CD4-positive, alpha-beta T cell treated with Interleukin-10 for 1 hour (primary cell): ENCODE data around the gene MPP3.
"Not testable (repeated sequence)": the region's sequence is repeated elsewhere in the genome, so short reads cannot be mapped to it uniquely, and the experiment has no call there.

Experiments used
- DNase-seq: peaks from one replicate; pipeline ENCODE4 v3.0.0-alpha.2; 2020

The MPP3 gene

DNA sequence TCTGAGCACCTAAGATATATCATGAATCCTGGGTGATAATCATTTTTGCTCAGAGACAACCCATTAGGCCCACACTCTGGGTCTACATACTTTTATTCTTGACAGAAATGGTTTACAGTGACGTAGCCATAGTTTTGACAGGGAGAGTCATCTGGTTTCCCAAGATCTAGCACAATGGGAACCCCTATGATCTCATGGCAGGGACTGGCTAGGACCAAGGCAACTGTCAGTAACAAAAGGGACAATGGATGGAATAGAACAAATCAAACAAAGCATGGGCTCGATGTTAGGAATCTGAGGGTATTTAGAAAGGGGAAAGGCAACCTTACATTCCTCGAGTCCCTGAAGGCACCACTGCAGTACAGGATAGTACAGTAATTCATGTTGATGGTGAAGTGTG lies 32.2 kb downstream of the MPP3 start:
- DNase-seq, result no peak

DNA sequence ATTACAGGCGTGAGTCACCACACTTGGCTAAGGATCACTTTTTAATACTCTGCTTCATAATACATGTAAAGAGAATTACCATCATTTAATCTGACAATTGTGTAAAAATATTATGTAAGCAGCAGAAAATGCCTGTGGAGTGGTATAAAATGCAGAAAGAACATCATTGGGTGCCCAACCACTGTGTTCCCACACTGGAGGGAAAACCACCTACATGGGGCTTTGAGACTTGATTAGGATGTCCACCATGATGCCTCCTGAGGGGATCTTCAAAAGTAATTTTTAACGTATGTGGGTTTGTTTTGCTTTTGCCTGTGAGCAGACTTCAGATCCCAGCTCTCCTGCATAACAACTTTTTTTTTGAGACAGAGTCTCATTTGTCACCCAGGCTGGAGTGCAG lies 33.9 kb downstream of the MPP3 start:
- DNase-seq, result no peak

DNA sequence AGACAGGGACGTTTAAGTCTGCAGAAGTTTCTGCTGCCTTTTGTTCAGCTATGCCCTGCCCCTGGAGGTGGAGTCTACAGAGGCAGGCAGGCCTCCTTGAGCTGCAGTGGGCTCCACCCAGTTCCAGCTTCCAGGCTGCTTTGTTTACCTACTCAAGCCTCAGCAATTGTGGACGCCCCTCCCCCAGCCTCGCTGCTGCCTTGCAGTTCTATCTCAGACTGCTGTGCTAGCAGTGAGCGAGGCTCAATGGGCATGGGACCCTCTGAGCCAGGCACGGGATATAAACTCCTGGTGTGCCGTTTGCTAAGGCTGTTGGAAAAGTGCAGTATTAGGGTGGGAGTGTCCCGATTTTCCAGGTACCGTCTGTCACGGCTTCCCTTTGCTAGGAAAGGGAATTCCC lies 34.9 kb downstream of the MPP3 start:
- not testable (repeated sequence) for DNase-seq

DNA sequence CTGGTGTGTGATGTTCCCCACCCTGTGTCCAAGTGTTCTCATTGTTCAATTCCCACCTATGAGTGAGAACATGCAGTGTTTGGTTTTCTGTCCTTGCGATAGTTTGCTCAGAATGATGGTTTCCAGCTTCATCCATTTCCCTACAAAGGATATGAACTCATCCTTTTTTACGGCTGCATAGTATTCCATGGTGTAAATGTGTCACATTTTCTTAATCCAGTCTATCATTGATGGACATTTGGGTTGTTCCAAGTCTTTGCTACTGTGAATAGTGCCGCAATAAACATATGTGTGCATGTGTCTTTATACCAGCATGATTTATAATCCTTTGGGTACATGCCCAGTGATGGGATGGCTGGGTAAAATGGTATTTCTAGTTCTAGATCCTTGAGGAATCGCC lies 40.3 kb downstream of the MPP3 start:
- not testable (repeated sequence) for DNase-seq

DNA sequence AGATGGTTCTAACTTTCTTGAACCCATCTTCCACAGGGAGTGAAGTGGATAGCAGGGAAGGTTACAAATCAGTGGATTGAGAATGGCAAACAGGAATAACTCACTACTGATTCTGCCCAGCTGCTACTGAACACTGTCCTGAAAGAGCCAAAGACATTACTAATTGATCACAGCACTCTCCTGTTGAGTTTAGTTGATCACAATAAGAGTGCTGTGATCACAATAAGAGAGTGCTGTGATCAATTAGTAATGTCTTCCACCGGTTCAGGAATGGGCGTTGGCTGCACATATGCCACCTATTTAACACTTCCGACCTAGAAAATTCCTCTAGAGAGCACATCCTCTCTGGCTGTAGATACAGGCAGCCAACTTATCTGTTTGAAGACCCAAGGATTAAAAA lies 41.4 kb downstream of the MPP3 start:
- DNase-seq, result peak; percentile 21

DNA sequence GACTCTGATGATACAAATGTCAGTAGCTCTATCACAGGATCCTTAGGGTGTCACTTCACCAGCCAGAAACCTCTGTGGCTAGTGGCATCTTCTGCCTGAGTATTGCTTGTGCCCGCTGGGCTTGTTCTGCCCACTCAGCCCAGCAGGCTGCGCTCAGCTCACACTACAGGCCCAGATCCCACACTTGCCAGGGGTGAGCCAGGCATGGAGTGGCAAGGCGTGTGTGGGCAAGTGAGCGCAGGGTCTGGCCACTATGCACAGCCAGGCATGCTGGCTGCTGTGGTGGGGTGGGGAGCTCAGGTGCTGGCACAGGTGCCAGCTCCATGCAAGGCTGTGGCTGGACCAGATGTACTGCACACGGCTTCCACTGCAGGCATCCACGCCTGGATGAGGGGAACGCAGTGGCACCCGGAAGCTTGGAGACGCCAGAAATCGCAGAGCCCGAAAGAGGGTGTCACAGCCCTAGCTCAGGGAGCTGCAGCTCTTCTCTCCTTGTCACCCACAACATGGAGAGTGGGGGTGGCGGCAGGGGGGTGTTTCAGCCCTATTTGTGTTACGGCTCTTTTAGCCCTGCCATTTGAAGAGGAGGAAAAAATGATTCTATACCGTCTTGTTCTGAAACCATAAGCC lies 42.5 kb downstream of the MPP3 start:
- no peak for DNase-seq

DNA sequence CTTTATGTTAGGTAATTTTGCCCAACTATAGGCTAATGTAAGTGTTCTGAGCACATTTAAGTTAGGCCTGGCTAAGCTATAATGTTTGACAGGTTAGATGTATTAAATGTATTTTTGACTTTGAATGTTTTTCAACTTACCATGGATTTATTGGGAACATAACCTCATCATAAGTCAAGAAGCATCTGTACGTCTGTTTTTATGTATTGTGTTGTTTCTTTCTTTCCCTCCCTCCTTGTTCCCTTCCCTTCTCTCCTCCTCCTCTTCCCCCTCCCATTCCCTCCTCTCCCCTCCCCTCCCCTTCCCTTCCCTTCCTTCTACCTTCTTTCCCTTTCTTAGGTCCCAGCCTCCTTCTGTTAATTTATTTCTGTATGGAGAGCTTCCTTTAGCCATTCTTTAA lies 43.5 kb downstream of the MPP3 start:
- DNase-seq, result no peak

DNA sequence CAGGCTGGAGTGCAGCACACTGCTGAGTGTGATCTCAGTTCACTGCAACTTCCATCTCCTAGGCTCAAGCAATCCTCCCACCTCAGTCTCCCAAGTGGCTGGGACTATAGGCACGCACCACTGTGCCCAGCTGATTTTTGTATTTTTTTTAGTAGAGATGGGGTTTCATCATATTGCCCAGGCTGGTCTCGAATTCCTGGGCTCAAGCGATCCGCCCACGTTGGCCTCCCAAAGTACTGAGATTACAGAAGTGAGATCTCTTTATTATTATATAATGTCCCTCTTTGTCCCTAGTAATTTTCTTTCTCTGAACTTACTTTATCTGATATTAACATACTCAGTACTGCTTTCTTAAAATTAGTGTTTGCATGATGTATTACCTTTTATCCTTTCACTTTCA lies 44.4 kb downstream of the MPP3 start:
- no peak for DNase-seq

DNA sequence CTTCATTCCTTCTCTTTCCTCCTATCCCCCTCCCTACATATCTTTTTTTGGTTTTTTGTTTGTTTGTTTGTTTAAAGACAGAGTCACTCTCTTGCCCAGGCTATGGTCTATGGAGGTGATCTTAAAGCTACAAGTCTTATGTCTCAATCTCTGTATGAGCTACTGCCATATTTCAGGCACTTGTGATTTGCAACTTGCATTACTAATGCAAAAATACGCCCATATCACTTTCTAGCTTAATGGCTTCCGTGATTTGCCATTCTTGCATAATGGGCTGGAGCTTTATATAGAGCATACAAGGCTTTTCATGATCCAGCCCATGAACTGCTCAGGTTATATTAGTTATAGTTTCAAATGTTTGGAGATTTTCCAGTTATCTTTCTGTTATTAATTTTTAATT lies 45.2 kb downstream of the MPP3 start:
- no peak for DNase-seq

DNA sequence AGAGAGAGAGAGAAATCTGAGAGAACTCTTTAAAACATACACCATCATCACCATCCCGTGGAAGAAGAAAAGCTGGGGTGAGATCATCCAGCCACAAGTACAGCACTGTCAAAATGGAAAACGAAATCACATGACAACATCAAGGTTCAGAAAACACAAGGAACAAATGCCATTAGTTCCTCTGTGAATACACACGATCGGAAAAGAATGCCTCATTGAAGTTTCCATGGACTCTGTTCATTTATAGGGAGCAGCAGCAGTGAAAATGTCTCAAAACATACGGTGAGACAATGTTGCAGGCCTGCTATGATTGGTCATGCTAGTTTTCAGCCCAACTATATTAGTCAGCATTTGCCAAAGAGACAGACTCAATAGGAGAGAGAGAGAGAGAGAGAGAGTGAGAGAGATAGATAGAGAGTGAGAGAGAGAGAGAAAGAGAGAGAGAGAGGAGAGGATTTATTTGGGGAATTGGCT lies 48.3 kb downstream of the MPP3 start:
- DNase-seq, result no peak

DNA sequence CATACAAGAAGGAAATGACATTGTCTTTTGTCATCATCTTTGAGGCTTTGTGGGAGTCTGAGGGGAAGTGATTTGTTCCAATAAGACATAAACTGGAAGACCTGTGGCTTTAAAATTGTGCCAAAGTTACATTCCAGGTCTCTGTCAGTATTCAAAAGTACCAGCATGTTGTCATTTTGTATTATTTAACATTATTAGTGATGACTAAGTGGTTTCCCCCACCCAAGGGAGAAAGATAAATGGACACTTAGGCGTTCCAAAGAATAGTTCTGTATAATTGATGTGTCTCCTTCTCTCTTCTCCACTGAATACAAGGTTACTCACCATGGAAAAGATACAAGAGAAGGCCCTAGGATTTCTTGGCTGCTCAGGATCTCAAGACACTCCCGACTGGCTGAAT lies 48.9 kb downstream of the MPP3 start:
- DNase-seq, result no peak

DNA sequence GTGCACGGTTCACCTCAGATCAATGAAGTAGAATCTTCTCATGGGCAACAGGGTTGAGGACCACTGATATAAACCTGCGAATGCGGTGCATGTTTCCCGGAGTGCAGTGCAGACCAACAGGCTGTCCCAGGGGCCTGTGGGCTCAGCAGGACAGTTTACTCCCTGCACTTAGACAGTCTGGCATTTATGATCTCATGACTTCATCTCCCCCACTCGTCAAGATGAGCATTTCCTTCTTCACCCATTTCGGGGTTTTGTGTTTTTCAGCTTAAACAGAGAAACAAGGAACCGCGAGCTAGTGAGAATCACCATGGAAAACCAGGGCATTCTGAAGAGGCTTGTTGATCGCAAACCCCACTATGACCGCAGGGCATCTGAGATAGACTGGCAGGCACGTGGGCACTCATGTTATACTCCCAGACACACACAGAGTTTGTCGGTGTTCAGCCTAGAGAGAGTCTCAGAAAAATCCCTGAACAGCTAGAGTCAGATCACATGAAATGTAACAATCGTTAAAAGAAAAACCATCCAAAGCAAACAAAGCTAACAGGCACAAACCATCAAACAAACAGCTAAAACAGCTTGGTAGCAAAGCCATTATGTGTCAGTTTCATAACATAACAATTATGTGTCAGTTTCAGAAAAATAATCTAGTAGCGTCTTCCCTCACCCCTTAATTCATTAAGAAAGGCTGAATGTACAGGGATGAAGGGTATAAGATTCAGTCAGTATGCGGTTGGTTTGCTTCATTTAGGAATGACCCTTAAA lies 49.8 kb downstream of the MPP3 start:
- no peak for DNase-seq

DNA sequence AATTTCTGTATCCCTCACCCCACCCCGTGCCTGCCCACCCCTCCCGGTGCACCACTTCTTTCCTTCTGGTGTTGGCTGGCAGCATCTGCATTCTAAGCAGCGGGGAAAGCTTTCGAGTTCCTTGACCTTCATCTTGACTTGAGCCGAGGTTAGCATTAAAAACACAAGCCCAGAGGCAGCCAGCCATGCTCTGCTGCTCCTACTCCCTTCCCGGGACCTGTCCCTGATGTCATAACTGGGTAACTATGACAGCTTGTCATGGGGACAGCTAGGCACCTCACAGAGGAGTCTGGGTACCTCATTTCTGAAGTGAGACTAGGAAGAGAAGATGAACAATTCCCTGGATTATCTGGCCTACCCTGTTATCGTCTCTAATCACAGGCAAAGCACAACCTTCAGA lies 52.8 kb downstream of the MPP3 start, which contains the start of gene CFAP97D1:
Gene CFAP97D1 (plus strand): TSS at position 301 of the 400 bp plus-strand sequence. CDS start 28 bp downstream, at position 329.
- no peak for DNase-seq

DNA sequence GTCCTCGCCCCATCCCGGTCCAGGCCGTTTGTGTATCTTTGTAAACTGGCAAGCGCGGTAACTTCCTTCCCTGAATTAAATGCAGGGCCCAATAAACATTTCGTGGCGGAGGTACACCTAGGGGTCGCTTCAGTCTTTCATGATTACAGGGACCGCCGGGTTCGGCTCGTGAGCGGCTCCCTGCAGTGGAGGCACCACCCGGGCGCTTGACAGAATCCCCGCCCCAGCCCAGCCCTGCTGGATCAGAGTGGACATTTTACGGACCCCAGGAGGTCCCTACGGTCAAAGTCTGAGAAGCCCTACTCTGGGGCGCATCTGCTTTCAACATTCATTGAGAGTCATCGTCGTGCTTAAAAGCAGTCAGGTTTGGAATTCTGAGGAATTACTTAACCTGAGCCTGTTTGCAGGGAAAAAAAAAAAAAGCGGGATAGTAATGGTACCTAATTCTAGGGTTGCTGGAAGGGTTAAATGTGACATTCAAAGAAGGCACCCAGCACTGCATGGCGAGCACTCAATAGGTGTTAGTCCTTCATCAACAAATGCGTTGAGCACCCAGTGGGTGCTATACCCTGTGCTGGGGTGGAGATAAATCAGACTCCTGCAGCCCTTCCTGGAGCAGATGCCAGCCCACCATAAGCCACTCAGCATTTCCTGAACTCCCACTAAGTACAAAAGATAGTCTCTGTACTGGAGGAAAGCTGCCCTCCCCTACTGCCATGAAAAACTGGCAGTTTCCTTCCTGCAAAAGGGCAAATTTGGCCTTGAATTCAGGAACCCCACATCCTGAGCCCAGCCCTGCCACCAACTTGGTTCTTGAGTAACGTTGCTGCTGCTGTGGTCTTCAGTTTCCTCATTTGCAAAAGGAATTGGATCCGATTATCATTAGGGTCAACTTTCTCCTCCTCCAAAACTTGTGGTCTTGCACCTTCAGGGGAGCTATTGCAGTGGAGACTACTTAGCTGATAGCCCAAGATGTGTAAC lies 53.5 kb downstream of the MPP3 start:
- no peak for DNase-seq

DNA sequence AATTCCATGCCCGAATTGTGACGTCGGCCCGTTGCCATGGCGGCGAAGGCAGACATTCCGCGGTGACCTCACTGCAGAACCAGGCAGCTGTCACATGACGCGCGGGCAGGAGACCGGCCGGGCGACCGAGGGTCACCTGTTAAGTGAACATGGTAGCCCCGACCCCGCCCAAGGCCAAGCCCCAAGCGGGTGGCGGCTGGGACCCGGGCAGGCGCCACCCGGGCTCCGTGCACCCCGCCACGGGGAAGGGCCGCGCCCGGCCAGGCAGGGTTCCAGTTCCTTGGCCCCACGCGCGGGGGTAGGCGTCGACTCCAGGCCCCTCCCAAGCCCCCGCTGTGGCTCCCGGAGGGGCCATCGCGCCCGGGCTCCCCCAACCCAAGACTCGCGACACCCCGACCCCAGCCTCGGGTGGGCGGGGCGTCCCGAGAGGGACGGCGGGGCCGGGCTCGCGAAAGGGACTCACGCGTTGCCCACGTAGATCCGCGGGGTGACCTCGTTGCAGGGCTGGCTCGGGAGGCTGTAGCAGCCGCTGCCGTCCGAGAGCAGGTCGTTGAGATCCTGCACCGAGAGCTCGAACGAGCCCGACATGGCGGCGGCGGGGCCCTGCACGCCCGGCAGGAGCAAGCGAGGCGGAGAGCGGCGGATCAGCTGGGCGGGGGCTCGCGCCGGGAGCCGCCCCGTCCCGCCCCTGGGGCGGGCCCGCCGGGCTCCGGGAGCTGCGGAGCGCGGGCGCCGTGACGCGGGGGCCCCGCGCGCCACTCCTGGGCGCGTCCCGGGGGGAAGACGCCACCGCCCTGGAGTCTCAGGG lies 54.4 kb downstream of the MPP3 start, which contains the start of gene DUSP3:
Gene DUSP3 (minus strand): TSS at position 641 of the 808 bp plus-strand sequence. CDS start 53 bp downstream, at position 588.
- DNase-seq, result peak; percentile 76

DNA sequence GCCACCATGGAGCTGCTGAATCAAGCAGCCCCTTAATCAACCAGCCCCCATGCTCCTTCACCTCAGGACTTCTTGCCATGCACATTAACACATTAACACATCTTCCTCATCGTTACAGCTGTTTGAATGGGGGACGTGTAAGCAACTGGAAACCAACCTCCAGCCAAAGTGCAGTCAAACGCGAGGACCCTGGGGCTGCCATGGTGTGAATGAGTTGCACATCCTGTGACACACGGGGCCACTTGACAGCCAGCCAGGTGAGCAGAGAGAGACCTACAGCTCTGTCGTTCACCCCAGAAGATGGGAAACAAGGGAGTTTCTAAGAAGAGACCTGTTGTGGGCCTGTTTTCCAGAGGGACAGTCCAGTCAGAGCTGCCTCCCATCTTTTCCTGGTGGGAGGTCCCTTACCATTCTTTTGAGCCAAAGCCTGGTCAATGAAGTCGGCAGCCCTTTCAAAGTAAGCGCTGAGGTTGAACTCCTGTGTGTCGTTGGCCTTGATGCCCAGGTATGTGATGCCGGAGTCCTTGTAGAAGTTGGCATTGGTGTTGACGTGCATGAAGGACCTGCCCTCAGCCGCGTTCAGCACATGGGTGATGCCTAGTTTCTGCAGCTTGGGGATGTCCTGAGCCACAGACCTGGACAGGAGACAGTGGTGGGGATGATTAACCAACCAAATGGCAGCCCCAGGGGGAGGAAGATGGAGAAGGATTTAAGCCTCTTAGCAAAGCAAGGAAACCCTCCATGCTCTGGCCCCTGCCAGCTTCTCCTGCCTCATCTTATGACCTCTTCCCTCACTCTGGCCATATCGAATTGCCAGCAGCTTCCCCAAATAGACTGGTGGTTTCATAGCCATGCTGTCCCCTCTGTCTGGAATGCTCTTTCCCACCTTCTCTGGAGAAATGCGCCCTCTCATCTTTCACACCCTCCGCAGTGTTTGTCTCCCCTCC lies 58.4 kb downstream of the MPP3 start:
- no peak for DNase-seq

DNA sequence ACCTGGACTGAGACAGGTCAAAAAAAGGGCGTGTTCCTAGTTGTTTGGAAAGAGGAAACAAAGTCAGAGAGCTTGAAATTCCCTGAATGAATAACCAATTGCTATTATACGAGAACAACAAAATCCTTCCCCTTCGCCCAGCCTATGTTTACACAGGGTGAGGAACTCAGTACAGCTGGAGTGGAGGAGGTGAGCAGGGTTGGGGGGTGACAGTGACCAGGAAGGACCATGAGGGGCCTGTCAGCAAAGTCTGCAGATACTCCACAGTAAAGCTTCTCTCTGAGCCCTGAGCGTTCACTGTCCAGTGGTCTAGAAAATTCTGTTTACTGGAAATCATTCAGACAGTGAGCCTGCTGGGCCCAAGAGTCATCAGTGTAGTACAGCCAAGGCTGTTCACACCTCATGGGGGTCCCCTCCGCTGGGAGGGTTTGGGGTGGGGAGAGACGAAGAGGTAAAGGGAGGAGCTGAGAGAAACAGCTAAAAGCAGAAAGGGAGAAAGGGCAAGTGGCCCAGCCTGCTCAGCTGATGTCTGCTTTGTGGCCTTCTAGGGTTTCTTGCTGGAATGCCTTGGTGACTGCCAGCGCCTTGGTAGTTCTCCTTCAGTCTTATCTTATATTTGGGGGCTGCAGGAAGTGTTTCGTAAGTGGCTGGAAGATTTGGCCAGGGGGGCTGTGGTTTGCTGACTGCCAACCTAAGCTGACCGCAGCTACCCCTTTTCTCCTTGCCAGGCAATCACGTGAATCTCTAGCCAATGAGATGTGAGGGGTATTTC lies 59.9 kb downstream of the MPP3 start:
- DNase-seq, result peak; percentile 29

DNA sequence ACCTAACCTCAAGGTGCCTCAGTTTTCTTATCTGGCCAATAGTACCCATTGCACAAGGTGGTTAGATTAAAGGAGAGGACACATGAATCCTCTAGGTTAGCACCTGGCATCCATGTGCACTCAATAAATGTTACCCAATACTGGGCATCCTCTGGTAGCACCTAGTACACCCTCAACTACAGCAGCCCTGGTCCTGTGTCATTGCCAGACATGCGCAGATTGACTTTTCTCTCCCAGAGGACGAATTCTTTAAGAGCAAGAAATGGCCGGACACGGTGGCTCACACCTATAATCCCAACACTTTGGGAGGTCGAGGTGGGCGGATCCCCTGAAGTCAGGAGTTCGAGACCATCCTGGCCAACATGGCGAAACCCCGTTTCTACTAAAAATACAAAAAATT lies 61.5 kb downstream of the MPP3 start:
- DNase-seq, result no peak

DNA sequence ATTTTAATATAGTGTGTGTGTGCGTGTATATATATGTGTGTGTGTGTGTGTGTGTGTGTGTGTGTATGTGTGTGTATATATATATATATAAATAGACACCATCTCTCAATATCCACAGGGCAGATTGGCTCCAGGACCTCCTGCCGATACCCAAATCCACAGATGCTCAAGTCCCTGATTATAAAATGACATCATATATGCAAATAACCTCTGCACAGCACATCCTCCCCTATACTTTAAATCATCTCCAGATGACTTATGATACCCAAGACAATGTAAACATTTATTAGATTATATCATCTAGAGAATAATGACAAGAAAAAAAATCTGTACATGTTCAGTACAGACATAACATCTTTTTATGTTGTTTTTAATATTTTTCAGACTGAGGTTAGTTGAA lies 62.0 kb downstream of the MPP3 start:
- no peak for DNase-seq

DNA sequence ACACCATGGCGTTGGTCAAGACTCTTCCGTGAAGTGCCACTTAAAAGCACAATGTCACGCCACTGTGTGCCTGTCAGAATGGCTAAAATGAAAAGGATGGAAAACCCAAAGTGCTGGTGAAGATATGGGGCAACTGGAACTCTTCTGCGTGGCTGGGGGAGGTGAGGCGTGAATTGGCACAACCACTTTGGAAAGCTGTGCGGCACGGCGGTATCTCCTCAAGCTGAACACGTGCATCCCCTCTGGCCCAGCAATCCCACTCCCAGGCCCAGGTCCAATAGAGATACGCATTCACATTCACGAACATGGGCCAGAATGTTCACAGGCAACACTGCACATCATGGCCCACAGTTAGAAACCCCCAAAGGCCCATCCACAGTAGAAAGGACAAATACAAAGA lies 63.1 kb downstream of the MPP3 start:
- DNase-seq, result no peak
